EH (cell line): ENCODE results near the gene LOXL3.

ENCODE experiments used
- DNase-seq: peaks from one replicate; pipeline ENCODE4 v3.0.0-alpha.2; 2015; ENCODE audit warnings: low read depth

The LOXL3 gene, protein sequence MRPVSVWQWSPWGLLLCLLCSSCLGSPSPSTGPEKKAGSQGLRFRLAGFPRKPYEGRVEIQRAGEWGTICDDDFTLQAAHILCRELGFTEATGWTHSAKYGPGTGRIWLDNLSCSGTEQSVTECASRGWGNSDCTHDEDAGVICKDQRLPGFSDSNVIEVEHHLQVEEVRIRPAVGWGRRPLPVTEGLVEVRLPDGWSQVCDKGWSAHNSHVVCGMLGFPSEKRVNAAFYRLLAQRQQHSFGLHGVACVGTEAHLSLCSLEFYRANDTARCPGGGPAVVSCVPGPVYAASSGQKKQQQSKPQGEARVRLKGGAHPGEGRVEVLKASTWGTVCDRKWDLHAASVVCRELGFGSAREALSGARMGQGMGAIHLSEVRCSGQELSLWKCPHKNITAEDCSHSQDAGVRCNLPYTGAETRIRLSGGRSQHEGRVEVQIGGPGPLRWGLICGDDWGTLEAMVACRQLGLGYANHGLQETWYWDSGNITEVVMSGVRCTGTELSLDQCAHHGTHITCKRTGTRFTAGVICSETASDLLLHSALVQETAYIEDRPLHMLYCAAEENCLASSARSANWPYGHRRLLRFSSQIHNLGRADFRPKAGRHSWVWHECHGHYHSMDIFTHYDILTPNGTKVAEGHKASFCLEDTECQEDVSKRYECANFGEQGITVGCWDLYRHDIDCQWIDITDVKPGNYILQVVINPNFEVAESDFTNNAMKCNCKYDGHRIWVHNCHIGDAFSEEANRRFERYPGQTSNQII

DNA sequence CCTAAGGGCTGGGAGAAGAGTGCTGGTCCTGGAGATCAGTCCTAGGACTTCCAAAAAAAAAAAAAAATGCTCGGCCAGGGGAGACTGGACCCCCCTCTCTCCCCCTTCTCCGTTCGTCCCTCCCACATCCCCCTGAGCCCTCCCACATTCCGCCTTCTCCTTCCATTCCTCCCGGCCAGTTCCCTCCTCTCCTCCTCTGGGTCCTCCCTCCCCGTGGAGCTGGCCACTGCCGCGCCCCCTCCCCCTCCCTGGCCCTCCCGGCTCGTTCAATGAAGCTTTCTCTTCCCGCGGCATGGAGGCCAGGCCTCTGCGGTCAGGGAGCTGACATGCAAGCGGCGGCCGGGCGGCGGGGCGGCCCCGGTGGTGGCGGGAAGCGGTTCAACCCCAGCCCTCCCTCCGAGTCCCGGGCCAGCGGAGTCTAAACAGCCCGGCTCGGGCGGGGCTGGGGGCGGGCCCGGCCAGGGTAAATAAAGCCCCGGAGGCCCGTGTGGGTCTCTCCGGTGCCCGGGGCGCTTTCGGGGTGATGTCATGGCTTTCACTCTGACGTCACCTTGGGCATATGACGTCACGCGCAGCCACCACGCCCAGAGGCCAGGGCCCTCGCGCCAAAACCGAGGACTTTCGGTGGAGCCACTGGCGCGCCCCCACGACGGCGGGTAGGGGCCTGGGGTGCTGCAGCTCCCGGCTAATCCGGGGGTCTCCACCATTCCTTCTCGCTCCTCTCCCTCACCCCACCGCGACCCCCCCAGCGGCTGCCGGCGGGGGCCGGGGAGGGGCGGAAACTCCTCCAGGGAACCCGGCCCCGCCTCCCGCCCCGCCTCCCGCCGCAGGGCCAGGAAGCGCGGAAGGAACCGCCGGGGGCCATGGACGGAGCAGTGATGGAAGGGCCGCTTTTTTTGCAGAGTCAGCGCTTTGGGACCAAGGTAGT is at the start of gene LOXL3, which contains the start of gene DOK1:
LOXL3 (minus strand) TSS at position 51 of the 928 bp plus-strand sequence. CDS start 1,308 bp downstream, outside the sequence.
DOK1 (plus strand) TSS at position 829 of the 928 bp plus-strand sequence; CDS start at position 864, 35 bp downstream.
- DNase-seq: peak; percentile 96

DNA sequence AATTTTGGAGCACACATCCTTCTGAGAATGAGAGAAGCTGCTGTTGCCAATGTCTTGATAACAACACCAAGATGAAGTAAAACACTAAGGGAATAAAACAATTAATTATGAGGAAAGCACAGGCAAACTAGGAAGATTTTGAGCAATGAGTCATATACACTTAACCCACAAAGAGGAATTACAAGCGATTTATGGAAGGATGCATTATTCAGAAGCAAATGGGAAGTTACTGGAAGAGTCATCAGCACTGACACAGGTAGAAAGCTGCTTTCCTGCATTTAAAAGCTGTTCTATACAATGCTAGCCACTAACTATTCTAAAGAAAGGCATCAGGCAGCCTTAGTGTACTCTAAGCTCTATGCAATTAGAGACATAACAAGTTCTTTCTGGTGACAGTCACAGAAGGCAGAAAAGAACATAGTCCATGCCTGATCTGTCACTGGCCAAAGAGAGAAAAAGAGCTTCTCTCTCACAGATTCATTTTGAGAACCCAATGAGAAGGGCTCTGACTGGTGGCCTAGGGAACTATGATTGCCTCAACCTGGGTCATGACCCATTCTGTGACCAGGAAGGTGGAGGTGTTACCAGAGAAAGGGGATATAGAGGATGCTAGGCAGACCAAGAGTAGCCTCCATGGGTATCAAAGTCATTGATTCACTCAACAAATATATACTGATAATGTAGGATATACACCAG is 49.0 kb upstream of the LOXL3 start:
- peak; percentile 75 for DNase-seq

DNA sequence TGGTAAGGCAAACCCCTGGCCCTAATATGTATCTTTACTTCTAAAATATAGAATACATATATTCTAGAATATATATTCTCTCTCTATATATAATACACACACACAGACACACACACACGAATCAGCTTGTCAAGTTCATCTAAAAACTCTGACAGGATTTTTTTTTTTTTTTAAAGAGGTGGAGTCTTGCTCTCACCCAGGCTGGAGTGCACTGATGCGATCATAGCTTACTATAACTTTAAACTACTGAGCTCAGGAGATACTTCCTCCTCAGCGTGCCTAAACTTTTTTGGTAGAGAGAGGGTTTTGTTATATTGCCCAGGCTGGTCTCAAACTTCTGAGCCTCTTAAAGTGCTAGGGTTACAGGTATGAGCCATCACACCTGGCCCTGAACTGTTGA is 45.9 kb upstream of the LOXL3 start:
- no peak for DNase-seq

DNA sequence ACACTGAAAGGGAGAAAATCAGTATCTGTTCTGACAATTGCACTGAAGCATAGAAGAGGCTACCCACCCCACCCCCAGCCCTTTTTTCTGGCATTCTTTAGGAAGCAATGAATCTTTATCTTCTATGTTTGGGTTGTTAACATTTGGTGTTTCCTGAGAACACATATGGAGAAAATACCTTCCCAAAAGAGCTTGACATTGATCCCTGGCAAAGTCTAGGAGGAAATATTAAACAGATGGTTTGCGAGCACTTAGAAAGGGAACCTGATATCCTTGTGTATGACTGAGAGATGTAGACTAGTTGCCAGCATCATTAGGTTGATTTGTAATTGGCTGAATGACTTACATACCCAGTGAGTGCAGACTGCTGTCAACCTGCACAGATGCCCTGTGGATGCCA is 43.7 kb upstream of the LOXL3 start:
- DNase-seq: no peak

DNA sequence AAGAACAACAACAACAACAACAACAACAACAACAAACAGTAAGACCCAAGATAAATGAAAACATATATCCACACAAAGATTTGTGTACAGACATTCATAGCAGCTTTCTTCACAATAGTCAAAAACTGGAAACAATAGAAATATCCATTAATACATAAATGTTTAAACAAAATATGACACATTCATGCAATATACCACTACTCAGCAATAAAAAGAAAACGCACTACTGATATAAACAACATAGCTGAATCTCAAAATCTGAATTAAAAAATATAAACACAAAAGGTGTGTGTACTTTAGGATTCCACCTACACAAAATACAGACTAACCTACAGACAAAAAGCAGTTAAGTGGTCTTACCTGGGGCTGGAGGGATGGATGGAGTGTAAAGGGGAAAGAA is 42.8 kb upstream of the LOXL3 start:
- DNase-seq: no peak

DNA sequence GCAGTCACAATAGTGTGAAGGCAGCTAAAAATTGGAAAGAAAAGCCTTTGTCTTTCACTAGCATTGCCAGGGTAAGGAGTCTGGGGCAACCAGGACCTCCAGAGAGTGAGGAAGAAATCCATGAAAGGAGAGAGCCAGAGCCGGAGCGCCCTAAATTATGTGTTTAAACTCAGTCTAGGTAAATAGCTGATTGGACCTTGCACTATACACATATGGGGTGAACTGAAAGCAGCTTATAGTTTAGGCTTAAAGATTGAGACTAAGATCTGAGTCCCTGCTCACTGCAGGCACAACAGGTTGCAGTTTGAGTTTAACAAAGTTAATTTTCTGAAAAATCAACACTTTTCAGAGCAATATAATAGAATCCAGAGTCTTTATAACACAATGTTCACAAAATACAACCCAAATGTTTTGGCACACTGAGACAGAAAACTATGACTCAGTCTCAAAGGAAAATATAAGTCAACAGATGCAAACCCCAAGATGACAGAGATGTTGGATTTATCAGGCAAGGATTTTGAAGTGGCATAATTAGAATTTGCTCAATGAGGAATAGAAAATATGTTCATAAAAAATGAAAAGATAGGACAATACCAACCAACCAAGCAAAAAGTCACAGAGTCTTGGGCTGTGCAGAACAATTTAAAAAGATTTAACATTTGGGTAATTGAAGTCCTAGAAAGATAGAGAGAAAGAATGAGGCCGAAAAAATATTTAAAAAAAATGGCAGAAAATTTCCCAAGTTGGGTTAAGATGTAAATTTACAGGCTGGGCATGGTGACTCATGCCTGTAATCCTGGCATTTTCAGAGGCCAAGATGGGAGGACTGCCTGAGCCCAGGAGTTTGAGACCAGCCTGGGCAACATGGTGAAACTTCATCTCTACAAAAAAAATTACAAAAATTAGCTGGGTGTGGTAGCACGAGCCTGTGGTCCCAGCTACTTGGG is 40.4 kb upstream of the LOXL3 start:
- DNase-seq: no peak

DNA sequence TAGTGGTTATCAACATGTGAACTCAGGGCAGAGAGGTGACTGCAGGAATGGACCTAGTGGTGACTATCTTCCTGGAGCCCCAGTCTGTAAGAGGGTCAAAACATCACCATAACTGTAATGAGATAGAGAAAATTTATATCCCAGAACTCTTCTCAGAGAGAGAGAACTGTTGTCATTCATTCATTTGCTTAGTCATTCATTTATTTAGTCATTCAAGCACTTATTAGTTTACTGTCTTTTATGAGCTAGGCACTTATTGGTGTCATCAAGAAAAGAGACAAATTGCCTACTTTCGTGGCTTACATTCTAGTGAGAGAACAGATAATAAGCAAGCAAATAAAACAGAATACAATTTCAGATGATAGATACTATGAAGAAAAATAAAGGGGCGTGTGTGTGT is 34.9 kb upstream of the LOXL3 start:
- DNase-seq: no peak

DNA sequence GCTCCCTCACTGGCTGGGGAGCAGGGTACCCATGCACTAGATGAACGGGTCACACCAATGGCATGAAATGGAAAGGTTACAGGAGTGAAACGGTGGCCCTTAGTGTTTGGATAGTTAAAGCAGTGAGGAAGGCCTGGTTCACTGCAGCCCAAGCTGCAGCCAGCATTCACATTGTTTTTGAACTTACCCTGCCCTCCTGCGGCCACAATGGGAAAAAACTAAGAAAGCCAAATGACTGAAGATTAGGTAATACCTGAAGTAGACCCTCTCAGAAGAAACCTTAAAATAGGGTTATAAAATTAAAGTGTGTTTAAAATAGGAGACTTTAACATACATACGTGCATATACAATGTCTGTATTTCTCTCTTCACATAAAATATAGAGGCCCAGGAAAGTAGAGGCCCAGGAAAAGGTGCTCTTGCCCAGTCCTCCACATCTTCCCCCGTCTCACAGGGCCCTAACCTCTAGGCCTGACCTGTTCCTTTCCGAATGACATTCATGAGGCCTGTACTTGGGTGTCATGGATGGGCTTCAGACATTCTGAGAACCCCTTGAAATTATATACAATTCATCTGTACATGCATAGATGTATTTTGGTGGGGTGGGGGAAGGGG is 34.0 kb upstream of the LOXL3 start:
- peak; percentile 81 for DNase-seq

DNA sequence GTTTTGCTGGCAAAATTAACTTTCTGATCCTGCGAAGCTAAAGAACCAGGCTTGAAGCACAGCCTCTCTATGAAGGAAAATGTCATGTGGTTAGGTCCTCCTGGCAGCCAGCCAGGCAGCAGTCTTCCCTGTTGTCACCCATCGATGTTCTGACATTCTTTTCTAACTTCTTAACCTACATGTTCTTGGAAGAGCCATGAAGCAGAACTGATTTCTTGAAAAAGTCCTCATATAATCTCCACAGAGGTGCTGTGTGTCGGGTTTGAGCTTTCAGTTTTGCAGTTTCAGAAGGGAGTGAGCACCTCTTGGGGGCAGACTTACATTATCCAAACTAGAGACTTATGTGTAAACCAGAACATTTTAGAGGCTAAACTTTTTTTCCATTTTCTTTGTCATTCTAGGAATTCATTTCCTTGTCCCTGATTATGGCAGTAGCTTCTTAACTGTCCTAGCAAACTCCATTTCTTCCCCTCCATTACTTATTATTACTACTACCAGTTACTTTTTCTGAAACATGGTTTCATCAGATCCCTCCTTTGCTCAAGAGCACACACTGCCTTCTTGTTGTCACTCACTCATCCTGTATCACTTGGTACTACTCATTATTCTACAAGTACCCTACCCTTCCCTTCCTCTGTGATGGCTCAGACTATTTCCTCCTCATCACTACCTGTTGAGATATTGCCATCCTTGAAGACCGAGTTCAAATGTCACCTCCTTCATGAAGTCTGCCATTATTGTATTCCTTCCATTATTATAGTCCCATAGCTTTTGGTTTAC is 31.9 kb upstream of the LOXL3 start:
- DNase-seq: peak; percentile 23

DNA sequence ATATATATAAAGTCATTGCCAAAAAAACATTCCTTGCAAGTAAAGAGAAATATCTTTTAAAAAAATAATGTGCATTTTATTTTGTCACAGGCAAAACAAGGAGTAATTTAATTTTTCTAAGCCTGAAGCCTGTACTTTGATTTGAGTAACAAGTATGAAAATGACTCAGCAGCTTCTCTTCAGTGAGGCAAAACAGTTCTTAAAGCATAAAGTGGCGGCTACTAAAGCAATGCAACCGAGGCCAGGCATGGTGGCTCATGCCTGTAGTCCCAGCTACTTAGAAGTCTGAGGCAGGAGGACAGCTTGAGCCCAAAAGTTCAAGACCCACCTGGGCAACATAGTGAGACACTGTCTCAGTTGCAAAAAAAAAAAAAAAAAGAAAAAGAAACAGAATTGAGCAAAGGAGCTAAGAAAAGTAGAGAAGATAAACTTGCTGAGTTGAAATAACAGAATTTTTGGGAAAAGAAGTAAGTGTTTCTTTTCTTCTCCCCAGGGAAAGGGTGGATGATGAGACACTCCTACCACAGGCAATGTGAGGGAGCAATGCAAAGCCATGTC is 30.4 kb upstream of the LOXL3 start:
- DNase-seq: peak; percentile 63

DNA sequence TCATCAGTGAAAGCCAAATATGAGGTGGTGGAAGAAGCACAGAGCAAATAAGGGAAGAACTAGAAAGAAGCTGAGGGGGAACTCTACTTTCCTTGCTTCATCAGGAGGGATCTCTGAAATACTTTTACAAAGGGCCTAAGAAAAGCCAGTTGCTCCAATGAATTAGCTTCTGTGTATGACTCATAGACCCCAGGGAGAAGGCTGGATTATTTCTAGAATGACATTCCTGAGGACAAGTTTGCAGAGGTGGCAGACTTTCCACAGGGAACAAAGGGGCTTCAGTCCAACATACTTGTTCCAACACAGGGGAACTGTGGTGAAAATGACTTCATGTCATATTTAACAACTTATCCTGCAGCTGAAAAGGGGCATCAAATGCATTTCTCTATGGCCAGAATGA is 29.8 kb upstream of the LOXL3 start:
- peak; percentile 82 for DNase-seq

DNA sequence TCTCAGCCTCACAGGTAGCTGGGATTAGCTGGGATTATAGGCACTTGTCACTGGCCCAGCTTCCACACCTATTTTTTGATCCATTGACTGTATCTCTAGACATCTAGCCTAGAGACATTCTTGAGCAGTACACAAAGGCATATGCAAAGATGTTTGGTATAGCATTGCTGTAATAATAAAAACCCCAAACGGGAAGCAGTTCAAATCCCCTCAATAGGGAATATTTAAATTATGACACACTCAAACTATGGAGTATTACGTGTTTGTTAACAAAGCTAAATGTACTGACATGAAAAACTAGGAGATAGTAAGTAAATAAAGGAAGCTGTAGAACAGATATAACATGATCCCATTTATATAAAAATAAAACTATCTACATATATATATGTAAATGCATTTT is 28.4 kb upstream of the LOXL3 start:
- DNase-seq: no peak

DNA sequence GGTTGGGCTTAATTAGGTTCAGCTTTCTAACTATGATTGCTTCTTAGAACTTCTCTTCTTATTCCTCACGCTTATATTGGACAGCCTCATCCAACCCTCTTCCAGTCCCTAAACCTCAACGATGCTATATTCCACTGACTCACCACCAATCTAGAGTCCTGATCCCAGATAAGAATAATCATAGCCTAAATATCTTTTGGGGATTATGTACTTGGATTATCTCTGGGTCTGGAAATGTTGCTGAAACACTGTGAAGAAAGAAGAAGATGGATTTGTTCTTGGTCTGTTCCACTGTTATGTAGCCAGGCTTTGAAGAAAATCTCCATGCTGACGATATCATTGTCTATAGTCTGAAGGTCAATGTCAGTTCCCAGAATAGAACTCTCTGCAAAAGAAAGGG is 27.7 kb upstream of the LOXL3 start:
- no peak for DNase-seq

DNA sequence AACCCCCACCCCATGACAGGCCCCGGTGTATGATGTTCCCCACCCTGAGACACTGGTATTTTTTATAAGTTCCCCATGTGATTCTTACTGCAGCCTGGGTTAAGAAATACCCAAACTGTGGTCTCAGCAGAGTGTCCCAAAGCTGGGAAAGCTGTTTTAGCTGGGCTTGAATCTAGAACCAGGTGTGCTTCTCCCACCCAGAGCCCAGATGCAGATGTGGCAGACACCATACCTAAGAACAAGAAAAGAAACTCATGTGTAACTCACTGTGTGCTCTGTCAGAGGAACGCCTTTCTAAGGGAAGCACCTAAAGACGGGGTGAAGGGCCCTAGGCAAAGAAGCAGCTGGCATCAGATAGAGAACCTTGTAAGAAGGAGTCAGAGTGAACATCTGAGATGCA is 24.7 kb upstream of the LOXL3 start:
- DNase-seq: no peak

DNA sequence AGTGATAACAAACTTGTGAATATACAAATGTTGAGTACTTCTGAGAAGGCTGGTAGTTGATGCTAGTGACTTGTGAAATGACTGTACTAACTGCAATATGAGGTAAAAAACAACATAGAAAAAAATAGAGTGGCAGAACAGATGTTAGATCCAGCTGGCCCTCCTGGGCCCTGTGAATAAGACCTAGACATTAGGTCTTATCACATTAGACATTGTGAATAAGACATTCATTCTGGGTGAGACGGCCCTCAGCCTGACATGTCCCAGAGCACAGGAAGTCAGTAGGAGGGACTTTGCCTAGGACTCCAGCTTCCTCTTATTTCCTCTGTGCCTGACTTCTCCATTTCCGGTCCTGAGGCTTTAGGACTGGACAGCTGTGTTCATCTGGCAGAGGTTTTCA is 23.7 kb upstream of the LOXL3 start:
- peak; percentile 56 for DNase-seq

DNA sequence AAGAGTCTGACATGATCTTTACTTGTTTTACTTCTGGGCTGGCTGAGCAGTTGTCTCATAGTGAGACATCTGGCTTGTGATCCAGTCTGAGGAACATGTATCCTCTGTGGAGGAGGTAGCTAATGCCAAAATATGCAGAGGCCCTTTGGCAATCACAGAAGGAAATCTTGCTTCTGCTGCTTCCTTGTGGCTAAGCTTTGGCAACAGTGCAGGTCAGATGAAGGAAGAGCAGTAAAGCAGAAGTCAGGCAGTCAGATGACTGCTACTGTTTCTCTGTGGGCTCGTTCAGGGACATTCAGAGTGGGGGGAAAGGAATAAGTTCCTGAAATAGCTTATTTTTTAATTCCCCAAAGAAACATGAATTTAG is 23.1 kb upstream of the LOXL3 start:
- peak; percentile 94 for DNase-seq

DNA sequence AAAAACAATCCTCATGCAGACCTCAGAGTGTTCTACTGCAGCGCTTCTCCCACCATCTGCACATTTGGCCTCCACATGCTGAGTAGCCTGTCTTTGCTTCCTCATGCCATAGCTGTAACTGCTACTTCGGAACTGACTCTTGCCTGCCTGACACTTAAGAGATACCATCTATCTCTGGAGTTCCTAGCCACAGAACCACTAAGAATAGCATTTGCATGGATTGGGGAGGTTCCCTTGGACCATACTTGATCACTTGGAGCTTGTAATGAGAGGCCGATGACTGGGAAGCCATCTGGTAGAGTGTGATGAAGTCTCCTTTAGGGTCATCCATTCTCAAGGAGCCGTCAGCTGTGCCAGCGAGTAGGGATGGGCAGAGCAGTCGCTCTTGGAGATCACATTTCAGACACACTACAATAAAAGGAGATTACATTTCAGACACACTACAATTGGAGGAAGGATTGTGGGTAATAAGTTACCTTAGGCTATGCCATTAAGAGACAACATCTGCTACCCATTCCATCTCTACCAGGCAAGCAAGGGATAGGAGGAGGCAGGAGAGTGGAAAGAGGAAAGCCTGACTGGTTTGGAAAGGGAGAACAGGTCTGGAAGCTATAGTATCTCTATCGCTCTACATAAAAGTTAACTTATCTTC is 22.6 kb upstream of the LOXL3 start:
- peak; percentile 96 for DNase-seq

DNA sequence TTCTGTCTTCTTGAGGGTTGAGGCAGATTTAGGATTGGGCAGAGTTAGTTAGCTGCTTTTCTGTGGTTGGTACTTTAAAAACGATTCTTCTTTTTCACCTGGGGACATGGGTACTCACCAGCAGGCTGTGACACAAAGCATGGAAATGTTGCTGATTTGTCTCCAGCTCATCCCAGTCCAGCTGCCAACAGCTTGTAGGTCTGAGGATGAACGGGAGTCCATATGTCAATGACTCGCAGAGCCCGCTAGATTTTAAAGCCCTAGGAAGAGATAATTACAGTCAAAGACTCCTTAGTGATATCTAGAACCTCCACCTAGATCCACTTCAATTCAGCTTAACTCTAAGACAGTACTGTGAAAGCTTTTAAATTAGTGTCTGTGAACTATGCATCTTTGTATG is 21.6 kb upstream of the LOXL3 start:
- DNase-seq: peak; percentile 62
